Neuronal stem cell (in vitro differentiated cells): Measurements from ENCODE around the gene SMARCC1.
A peak's percentile ranks its signal among the peaks of the same experiment; 100 is the strongest.

Experiments used
- DNase-seq: peaks from one replicate; pipeline ENCODE4 v3.0.0-alpha.2; 2013; ENCODE audit warnings: low spot score
- H2AFZ ChIP-seq: one replicate; pipeline ENCODE4 v1.6.1; 2013; ENCODE audit warnings: mild to moderate bottlenecking, low read length, inconsistent platforms
- H2AK5ac ChIP-seq: 2 replicates; pipeline ENCODE4 v1.6.1; 2013; ENCODE audit warnings: low read depth, mild to moderate bottlenecking, inconsistent platforms, low read length, moderate library complexity, mixed read lengths
- H2BK120ac ChIP-seq: 2 replicates; pipeline ENCODE4 v1.6.1; 2013; ENCODE audit warnings: low read depth, mild to moderate bottlenecking, inconsistent platforms, low read length, moderate library complexity, mixed read lengths
- H2BK12ac ChIP-seq: one replicate; pipeline ENCODE4 v1.6.1; 2013; ENCODE audit warnings: low read length, inconsistent platforms
- H2BK15ac ChIP-seq: 2 replicates; pipeline ENCODE4 v1.6.1; 2013; ENCODE audit warnings: mild to moderate bottlenecking, low read length, inconsistent platforms, mixed read lengths
- H2BK5ac ChIP-seq: one replicate; pipeline ENCODE4 v1.6.1; 2013; ENCODE audit warnings: inconsistent platforms, mild to moderate bottlenecking, low read length, moderate library complexity
- H3K14ac ChIP-seq: one replicate; pipeline ENCODE4 v1.6.1; 2013; ENCODE audit warnings: low read length, inconsistent platforms
- H3K18ac ChIP-seq: 2 replicates; pipeline ENCODE4 v1.6.1; 2013; ENCODE audit warnings: low read length, inconsistent platforms
- H3K23ac ChIP-seq: 2 replicates; pipeline ENCODE4 v1.6.1; 2013; ENCODE audit warnings: low read depth, mild to moderate bottlenecking, mixed read lengths, low read length, inconsistent platforms; ENCODE audit not compliant: poor library complexity
- H3K27ac ChIP-seq: replicated peaks from 3 replicates; pipeline ENCODE4 v1.5.1; 2013; ENCODE audit warnings: low read length, inconsistent platforms
- H3K27me3 ChIP-seq, 3 experiments: 2 replicates each; pipeline ENCODE4 v1.6.1; 2013; ENCODE audit warnings: low read length in 3 of 3, mild to moderate bottlenecking in 2 of 3, inconsistent platforms in 1 of 3, low read depth in 1 of 3, mixed read lengths in 1 of 3, moderate library complexity in 1 of 3; ENCODE audit not compliant: control insufficient read depth in 3 of 3, insufficient read depth in 3 of 3
- H3K36me3 ChIP-seq, 2 donors: replicated peaks in 1 of 2; 2 replicates each; pipeline ENCODE4 v1.6.1; 2013; ENCODE audit warnings: low read length in 2 of 2; ENCODE audit not compliant: control insufficient read depth in 2 of 2, insufficient read depth in 2 of 2
- H3K4ac ChIP-seq: 2 replicates; pipeline ENCODE4 v1.6.1; 2013; ENCODE audit warnings: inconsistent platforms, mild to moderate bottlenecking, low read length, moderate library complexity
- H3K4me1 ChIP-seq, 2 donors: 1 replicate in 1 of 2; 2 replicates in 1 of 2; pipeline ENCODE4 v1.6.1; 2013; ENCODE audit warnings: low read length in 2 of 2, low read depth in 1 of 2; ENCODE audit not compliant: control insufficient read depth in 2 of 2, insufficient read depth in 1 of 2
- H3K4me2 ChIP-seq: one replicate; pipeline ENCODE4 v1.6.1; 2013; ENCODE audit warnings: mild to moderate bottlenecking, low read length, inconsistent platforms; ENCODE audit not compliant: insufficient read depth, poor library complexity, severe bottlenecking
- H3K4me3 ChIP-seq, 2 donors: 2 replicates each; pipeline ENCODE4 v1.5.1; 2013; ENCODE audit warnings: low read length in 2 of 2, mild to moderate bottlenecking in 2 of 2, inconsistent platforms in 1 of 2, moderate library complexity in 1 of 2
- H3K79me1 ChIP-seq: one replicate; pipeline ENCODE4 v1.6.1; 2013; ENCODE audit warnings: low read depth, mild to moderate bottlenecking, inconsistent platforms, low read length, moderate library complexity
- H3K9ac ChIP-seq: one replicate; pipeline ENCODE4 v1.6.1; 2013; ENCODE audit warnings: mild to moderate bottlenecking, low read depth, low read length, inconsistent platforms; ENCODE audit not compliant: poor library complexity
- H3K9me3 ChIP-seq, 2 donors: replicated peaks in 1 of 2; 2 replicates each; pipeline versions ENCODE3 to v1.6.1; 2013; ENCODE audit warnings: low read length in 2 of 2, mild to moderate bottlenecking in 2 of 2, inconsistent platforms in 1 of 2, low read depth in 1 of 2, mixed read lengths in 1 of 2, moderate library complexity in 1 of 2; ENCODE audit not compliant: control insufficient read depth in 2 of 2, insufficient read depth in 1 of 2
- H4K8ac ChIP-seq: one replicate; pipeline ENCODE4 v1.6.1; 2013; ENCODE audit warnings: low read depth, mild to moderate bottlenecking, inconsistent platforms, low read length, moderate library complexity
- H4K91ac ChIP-seq: one replicate; pipeline ENCODE4 v1.6.1; 2013; ENCODE audit warnings: low read length, low read depth, mild to moderate bottlenecking, inconsistent platforms; ENCODE audit not compliant: poor library complexity
- WGBS, 2 donors: extraction: QIAGEN DNeasy Blood & Tissue Kit; methylation state at CpG; one replicate each; pipeline ENCODE4 v1.1.7; 2013; ENCODE audit warnings: missing lambda C conversion rate in 2 of 2, mixed read lengths in 1 of 2; ENCODE audit not compliant: insufficient read length in 2 of 2, insufficient replicate concordance in 1 of 2; ENCODE audit errors: extremely low coverage in 2 of 2; 5-methylcytosine and 5-hydroxymethylcytosine counted together

The SMARCC1 gene

DNA sequence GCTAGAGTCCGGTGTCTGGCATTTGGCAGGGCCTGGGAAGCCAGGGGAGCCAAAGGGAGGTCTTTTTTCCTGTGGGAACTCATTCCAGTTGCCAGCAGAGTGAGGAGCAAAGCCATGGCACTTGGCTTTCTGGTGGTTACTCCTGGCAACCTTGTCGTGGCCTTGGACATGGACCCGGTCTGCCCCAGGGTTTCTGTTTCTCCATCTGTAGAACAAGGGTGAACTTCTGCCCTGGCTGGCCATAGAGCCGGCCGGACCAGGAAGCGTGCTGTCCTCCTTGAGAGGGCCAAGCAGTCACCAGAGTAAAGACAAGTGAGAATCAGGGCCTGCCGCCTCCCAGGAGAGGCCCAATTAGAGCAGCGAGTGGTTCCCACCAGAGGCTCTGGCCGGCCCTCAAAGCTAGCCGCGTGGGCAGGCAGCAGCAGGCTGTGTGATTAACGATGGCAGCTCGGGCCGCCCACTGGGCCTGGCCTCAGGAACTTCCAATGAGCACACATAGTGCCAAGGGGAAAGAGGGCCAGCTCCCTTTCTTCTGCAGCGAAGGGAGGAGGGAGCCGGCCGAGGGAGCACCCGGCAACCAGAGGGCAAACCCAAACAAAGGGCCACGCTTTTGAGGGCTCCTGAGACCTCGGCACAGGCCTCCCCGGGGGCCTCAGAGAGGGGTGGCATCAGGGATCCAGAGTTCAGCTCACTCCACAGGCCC lies 239.1 kb downstream of the SMARCC1 start:
- H2BK5ac ChIP-seq, result no peak overlapping the region
- H2AK5ac ChIP-seq, result peak overlapping the region; percentile 32
- peak overlapping the region; percentile 83 for H2AFZ ChIP-seq
- H2BK12ac ChIP-seq, result peak overlapping the region; percentile 86
- H3K18ac ChIP-seq, result peak overlapping the region; percentile 66
- no peaks in the 10 kb centered on the region for H3K36me3 ChIP-seq
- H3K9me3 ChIP-seq, result no peaks in the 10 kb centered on the region
- H4K8ac ChIP-seq, result no peak overlapping the region
- H3K27me3 ChIP-seq, result no peaks in the 10 kb centered on the region
- H3K79me1 ChIP-seq, result no peaks in the 10 kb centered on the region
- H3K4ac ChIP-seq, result no peak overlapping the region
- no peak overlapping the region for H3K4me3 ChIP-seq
- H3K9ac ChIP-seq, result no peak overlapping the region
- H3K27ac ChIP-seq, result no peak overlapping the region
- no peak overlapping the region for H2BK15ac ChIP-seq
- H3K4me1 ChIP-seq, result peaks cover 2 to 9% of the 10 kb centered on the region in 2 donors
- H4K91ac ChIP-seq, result no peak overlapping the region
- no peak for DNase-seq
- no CpG with 5 or more reads among the region's 21 CpGs for WGBS, 2 donors
- H3K4me2 ChIP-seq, result no peak overlapping the region
- no peak overlapping the region for H3K14ac ChIP-seq
- H3K23ac ChIP-seq, result no peak overlapping the region
- H2BK120ac ChIP-seq, result no peak overlapping the region

DNA sequence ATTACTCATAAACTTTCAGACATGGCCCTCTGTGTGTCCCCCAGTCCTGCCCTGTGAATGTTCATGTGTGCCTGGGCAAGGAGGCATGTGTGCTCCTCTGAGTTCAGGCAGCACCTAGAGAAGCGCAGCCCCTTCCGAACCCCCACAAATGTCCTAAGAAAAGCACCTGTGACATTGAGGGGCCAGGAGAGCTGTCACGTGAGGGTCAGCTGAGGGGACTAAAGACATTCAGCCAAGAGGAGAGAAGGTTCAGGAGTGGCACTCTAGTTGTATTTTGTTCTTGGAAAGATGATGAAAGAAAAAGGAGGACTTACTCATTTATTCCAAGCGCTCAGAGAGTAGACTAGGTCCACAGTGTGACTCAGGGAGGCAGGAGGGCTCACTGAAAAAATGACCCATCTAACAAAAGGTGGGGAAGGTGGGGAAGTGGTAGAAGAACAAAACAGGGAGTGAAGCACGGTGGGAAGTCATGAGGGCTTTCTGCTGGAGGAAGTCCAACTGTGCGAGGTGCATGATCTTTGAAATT lies 240.0 kb downstream of the SMARCC1 start:
- peak overlapping the region; percentile 32 for H2AK5ac ChIP-seq
- H4K8ac ChIP-seq, result no peak overlapping the region
- no peak overlapping the region for H3K9ac ChIP-seq
- DNase-seq, result no peak
- H3K18ac ChIP-seq, result no peak overlapping the region
- no peak overlapping the region for H3K4me3 ChIP-seq
- H3K27ac ChIP-seq, result no peak overlapping the region
- H3K79me1 ChIP-seq, result no peaks in the 10 kb centered on the region
- no CpG with 5 or more reads among the region's 6 CpGs for WGBS, 2 donors
- H2BK15ac ChIP-seq, result peak overlapping the region; percentile 79
- no peak overlapping the region for H3K4ac ChIP-seq
- H3K23ac ChIP-seq, result no peak overlapping the region
- no peak overlapping the region for H3K4me2 ChIP-seq
- H3K27me3 ChIP-seq, result no peaks in the 10 kb centered on the region
- no peaks in the 10 kb centered on the region for H3K36me3 ChIP-seq
- peaks cover 9 to 14% of the 10 kb centered on the region in 2 donors for H3K4me1 ChIP-seq
- no peak overlapping the region for H3K14ac ChIP-seq
- H2BK5ac ChIP-seq, result no peak overlapping the region
- no peak overlapping the region for H4K91ac ChIP-seq
- no peak overlapping the region for H2BK120ac ChIP-seq
- H2BK12ac ChIP-seq, result no peak overlapping the region
- H2AFZ ChIP-seq, result no peak overlapping the region
- H3K9me3 ChIP-seq, result no peaks in the 10 kb centered on the region

DNA sequence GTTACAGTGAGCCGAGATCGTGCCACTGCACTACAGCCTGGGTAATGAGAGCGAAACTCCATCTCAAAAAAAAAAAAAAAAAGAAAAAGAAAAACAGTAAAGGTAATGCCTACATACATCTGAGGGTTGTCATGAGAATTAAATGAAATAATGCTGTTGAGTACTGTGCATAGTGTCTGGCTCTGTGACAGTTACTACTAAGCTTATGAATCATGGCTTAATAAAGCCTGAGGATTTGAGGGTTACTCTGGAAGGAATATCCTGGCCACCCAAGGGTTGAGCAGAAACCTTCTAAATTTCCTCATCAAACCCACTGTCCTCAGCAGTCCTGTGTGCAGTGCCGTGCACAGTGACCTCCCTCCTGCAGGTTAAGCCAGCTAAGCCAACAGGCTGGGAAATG lies 241.4 kb downstream of the SMARCC1 start:
- Histone ChIP-seq H3K18ac (no peak overlapping the region), H3K9me3 (no peaks in the 10 kb centered on the region), H2AK5ac (no peak overlapping the region), H3K4me2 (no peak overlapping the region), H3K4ac (no peak overlapping the region), H4K91ac (no peak overlapping the region), H3K23ac (no peak overlapping the region), H3K79me1 (no peaks in the 10 kb centered on the region), H2AFZ (no peak overlapping the region), H3K14ac (no peak overlapping the region), H3K36me3 (no peaks in the 10 kb centered on the region), H3K4me3 (no peak overlapping the region), H2BK12ac (no peak overlapping the region), H3K27me3 (no peaks in the 10 kb centered on the region), H3K9ac (no peak overlapping the region), H2BK5ac (no peak overlapping the region), H2BK120ac (no peak overlapping the region), H3K4me1 (peaks cover 9 to 22% of the 10 kb centered on the region in 2 donors), H2BK15ac (peak overlapping the region; percentile 30), H4K8ac (no peak overlapping the region), H3K27ac (no peak overlapping the region)
- no peak for DNase-seq
- WGBS, 2 donors, result no CpG with 5 or more reads among the region's 4 CpGs

DNA sequence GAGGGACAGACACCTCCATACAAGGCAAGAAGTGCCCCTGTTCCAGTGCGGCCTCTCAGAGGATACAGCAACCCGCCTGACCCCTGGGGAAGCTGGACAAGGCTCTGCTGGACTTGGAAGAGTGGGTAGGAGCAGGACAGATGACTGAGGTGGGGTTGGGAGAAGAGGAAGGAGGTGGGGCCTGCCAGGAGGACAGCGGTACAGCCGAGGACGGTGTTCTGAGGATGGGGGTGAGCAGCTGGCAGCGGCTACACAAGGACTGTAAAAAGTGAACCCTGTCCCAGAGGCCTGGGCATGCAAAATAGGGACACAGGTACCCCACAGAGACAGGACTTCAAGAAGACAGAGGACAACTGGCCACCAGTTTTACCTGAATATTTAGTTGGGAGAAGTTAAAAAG lies 244.7 kb downstream of the SMARCC1 start:
- no peak overlapping the region for H4K91ac ChIP-seq
- H3K18ac ChIP-seq, result peak overlapping the region; percentile 95
- H3K36me3 ChIP-seq, result no peaks in the 10 kb centered on the region
- no peak overlapping the region for H3K27ac ChIP-seq
- H3K27me3 ChIP-seq, result no peaks in the 10 kb centered on the region
- no CpG with 5 or more reads among the region's 6 CpGs for WGBS, 2 donors
- no peak overlapping the region for H3K14ac ChIP-seq
- H3K23ac ChIP-seq, result no peak overlapping the region
- no peaks in the 10 kb centered on the region for H3K79me1 ChIP-seq
- H3K4me3 ChIP-seq, result no peak overlapping the region
- H3K9ac ChIP-seq, result no peak overlapping the region
- H2AFZ ChIP-seq, result peak overlapping the region; percentile 80
- H2BK15ac ChIP-seq, result peak overlapping the region; percentile 91
- H3K4me2 ChIP-seq, result no peak overlapping the region
- H3K4ac ChIP-seq, result no peak overlapping the region
- DNase-seq, result no peak
- peaks cover 7 to 16% of the 10 kb centered on the region in 2 donors for H3K4me1 ChIP-seq
- peak overlapping the region; percentile 82 for H2AK5ac ChIP-seq
- H2BK120ac ChIP-seq, result peak overlapping the region; percentile 92
- peaks cover 0 to 2% of the 10 kb centered on the region in 2 donors for H3K9me3 ChIP-seq
- peak overlapping the region; percentile 3 for H2BK12ac ChIP-seq
- no peak overlapping the region for H4K8ac ChIP-seq
- H2BK5ac ChIP-seq, result no peak overlapping the region
